Stomach (tissue), 9 donors: Measurements from ENCODE around the gene COBL. TPM values are rescaled to one million over a fixed set of nuclear protein-coding genes. Genes with fewer than 3 reads are reported as not detected.

Experiments used
- DNase-seq, 2 donors: peaks; one replicate each; pipeline versions ENCODE4 v3.0.0 to v3.0.0-alpha.2; 2013 to 2019
- H3K27ac ChIP-seq, 5 donors: fragments of 200-600 bp in 4 of 5; sonication (generic) in 4 of 5; one replicate each; pipeline ENCODE4 v1.5.1; 2013 to 2019; ENCODE audit warnings: mild to moderate bottlenecking in 1 of 5, moderate library complexity in 1 of 5
- H3K27me3 ChIP-seq, 3 donors: fragments of 200-600 bp; sonication (generic); one replicate each; pipeline ENCODE4 v1.5.1; 2017 to 2019; ENCODE audit warnings: mixed run types in 1 of 3
- H3K36me3 ChIP-seq, 4 donors: fragments of 200-600 bp; sonication (generic); 1 replicate in 3 of 4; 2 replicates in 1 of 4; pipeline ENCODE4 v1.5.1; 2016 to 2019
- H3K4me1 ChIP-seq, 4 donors: fragments of 200-600 bp; sonication (generic); one replicate each; pipeline ENCODE4 v1.5.1; 2016 to 2019
- H3K4me3 ChIP-seq, 4 donors: fragments of 200-600 bp; sonication (generic) in 3 of 4; one replicate each; pipeline ENCODE4 v1.5.1; 2016 to 2019; ENCODE audit warnings: mild to moderate bottlenecking in 1 of 4
- H3K9me3 ChIP-seq, 4 donors: fragments of 200-600 bp; sonication (generic); one replicate each; pipeline ENCODE4 v1.5.1; 2016 to 2019
- CTCF ChIP-seq, 7 experiments: fragments of 450-650 bp in 4 of 7; fragments of 200-600 bp in 3 of 7; sonication (generic) in 3 of 7; IDR thresholded peaks; one replicate each; pipeline ENCODE4 v1.5.1; 2016 to 2019; ENCODE audit warnings: antibody characterized with exemption in 7 of 7, control low read depth in 2 of 7, mild to moderate bottlenecking in 1 of 7
- EP300 ChIP-seq: sonication (generic); formaldehyde crosslinking; IDR thresholded peaks from one replicate; pipeline ENCODE4 v1.6.1; 2017; ENCODE audit warnings: antibody characterized with exemption
- POLR2A ChIP-seq, 4 donors: fragments of 450-650 bp; IDR thresholded peaks; one replicate each; pipeline ENCODE4 v1.6.1; 2016; ENCODE audit warnings: antibody characterized with exemption in 4 of 4, control low read depth in 2 of 4, mild to moderate bottlenecking in 1 of 4, moderate library complexity in 1 of 4
- POLR2AphosphoS5 ChIP-seq, 3 donors: sonication (generic); formaldehyde crosslinking; IDR thresholded peaks; one replicate each; pipeline ENCODE4 v1.6.1; 2016; ENCODE audit warnings: antibody characterized with exemption in 3 of 3
- WGBS, 5 donors: extraction: QIAGEN DNeasy Blood & Tissue Kit in 3 of 5; methylation state at CpG; one replicate each; pipeline versions ENCODE4 v1.1.5 to v1.1.7; 2013 to 2018; 5-methylcytosine and 5-hydroxymethylcytosine counted together
- intact Hi-C: fragments of 100-400 bp; cut with DNase I; formaldehyde crosslinking; loops from one replicate; pipeline ENCODE4 v1.15.1; 2023; ENCODE audit warnings: low total_unique reads
- polyA plus RNA-seq, 3 donors: library from polyadenylated mRNA; stranded (reverse); fragments of 200-250 nt; gene quantifications; one replicate each; pipeline ENCODE4 v1.2.3, GENCODE V29; 2013
- total RNA-seq, 5 donors: library from RNA; depleted of rRNA; stranded (reverse); fragments of >200 nt; gene quantifications; one replicate each; pipeline versions ENCODE4 v1.1.0 to v1.2.3, GENCODE V29; 2014 to 2016
- donor health status: healthy with polysubstance abuse.
- donor health status: Bipolar disorder and iron deficiency.
- donor health status: healthy.

Gene COBL
- total and polyA plus RNA-seq, 8 donors: 4.9 to 79.9 (median 16.0) TPM

- H3K36me3 ChIP-seq: no peaks in the 10 kb centered on the region
- H3K27me3 ChIP-seq: no peaks in the 10 kb centered on the region
- DNase-seq: no peak
- H3K4me1 ChIP-seq: peaks cover 0 to 17% (median 3%) of the 10 kb centered on the region in 4 donors
- no peak overlapping the region for H3K4me3 ChIP-seq
- intact Hi-C loops: no loop called here
- H3K9me3 ChIP-seq: no peaks in the 10 kb centered on the region
- no peak overlapping the region for H3K27ac ChIP-seq
- 69 to 90% (median 86%) methylated on average over 8 of the region's 8 CpGs for WGBS, 5 donors
- TF ChIP-seq CTCF (IDR thresholded peaks at IDR 0.05) (no peak), EP300 (no peak), POLR2AphosphoS5 (IDR thresholded peaks at IDR 0.05) (no peak), POLR2A (IDR thresholded peaks at IDR 0.05) (no peak)
These were observed 243.4 kb downstream of the COBL start for GRCh38 chr7:51073171-51073570.

- Histone ChIP-seq H3K27me3 (no peaks in the 10 kb centered on the region), H3K4me3 (no peak overlapping the region), H3K4me1 (peaks cover 2 to 26% (median 10%) of the 10 kb centered on the region in 4 donors), H3K36me3 (no peaks in the 10 kb centered on the region), H3K9me3 (no peaks in the 10 kb centered on the region), H3K27ac (no peak overlapping the region)
- no peak for TF ChIP-seq POLR2AphosphoS5 (IDR thresholded peaks at IDR 0.05)
- no peak for TF ChIP-seq POLR2A (IDR thresholded peaks at IDR 0.05)
- no peak for TF ChIP-seq EP300
- TF ChIP-seq CTCF (IDR thresholded peaks at IDR 0.05): no peak
- no peak for DNase-seq
- intact Hi-C loops: no loop called here
- 86 to 98% (median 94%) methylated on average over 2 of the region's 2 CpGs for WGBS, 5 donors
These were observed 244.3 kb downstream of the COBL start for GRCh38 chr7:51072281-51072680.

- Histone ChIP-seq H3K36me3 (no peaks in the 10 kb centered on the region), H3K9me3 (no peaks in the 10 kb centered on the region), H3K4me1 (peaks cover 7 to 35% (median 16%) of the 10 kb centered on the region in 4 donors), H3K27ac (no peak overlapping the region), H3K27me3 (no peaks in the 10 kb centered on the region), H3K4me3 (no peak overlapping the region)
- intact Hi-C loops: no loop called here
- WGBS, 5 donors: 91 to 96% (median 94%) methylated on average over 2 of the region's 2 CpGs
- no peak for TF ChIP-seq POLR2AphosphoS5 (IDR thresholded peaks at IDR 0.05)
- no peak for TF ChIP-seq CTCF (IDR thresholded peaks at IDR 0.05)
- no peak for TF ChIP-seq EP300
- no peak for TF ChIP-seq POLR2A (IDR thresholded peaks at IDR 0.05)
- no peak for DNase-seq
These were observed 245.2 kb downstream of the COBL start for GRCh38 chr7:51071427-51071826.

- TF ChIP-seq EP300 (no peak), POLR2AphosphoS5 (IDR thresholded peaks at IDR 0.05) (no peak), CTCF (IDR thresholded peaks at IDR 0.05) (no peak), POLR2A (IDR thresholded peaks at IDR 0.05) (no peak)
- no peak overlapping the region for H3K4me3 ChIP-seq
- H3K27me3 ChIP-seq: no peaks in the 10 kb centered on the region
- H3K9me3 ChIP-seq: no peaks in the 10 kb centered on the region
- WGBS, 5 donors: 57 to 74% (median 64%) methylated on average over 3 of the region's 3 CpGs
- H3K36me3 ChIP-seq: no peaks in the 10 kb centered on the region
- H3K4me1 ChIP-seq: peaks cover 16 to 45% (median 24%) of the 10 kb centered on the region in 4 donors
- DNase-seq: no peak
- intact Hi-C loops: no loop called here
- H3K27ac ChIP-seq: peak overlapping the region in 1 of 5 donors; percentile 22
These were observed 246.5 kb downstream of the COBL start for GRCh38 chr7:51070151-51070550.
